HG03342 (cell line): Measurements from ENCODE around the gene ZNF438.

Experiments
- ATAC-seq: cut with Tn5 transposase; IDR thresholded peaks from one replicate; pipeline ENCODE4 v1.9.1; 2021; ENCODE audit warnings: mild to moderate bottlenecking, moderate library complexity; ENCODE audit not compliant: unreplicated experiment

Gene ZNF438

GRCh38 chr10:30830315-30831230 lies 201.1 kb downstream of the ZNF438 start:
- no peak for ATAC-seq

- no peak for ATAC-seq
Observed at GRCh38 chr10:30829901-30830300, 201.8 kb downstream of the ZNF438 start.

GRCh38 chr10:30828680-30829079 lies 203.0 kb downstream of the ZNF438 start:
- no peak for ATAC-seq

GRCh38 chr10:30828164-30828563 lies 203.5 kb downstream of the ZNF438 start:
- no peak for ATAC-seq

DNA sequence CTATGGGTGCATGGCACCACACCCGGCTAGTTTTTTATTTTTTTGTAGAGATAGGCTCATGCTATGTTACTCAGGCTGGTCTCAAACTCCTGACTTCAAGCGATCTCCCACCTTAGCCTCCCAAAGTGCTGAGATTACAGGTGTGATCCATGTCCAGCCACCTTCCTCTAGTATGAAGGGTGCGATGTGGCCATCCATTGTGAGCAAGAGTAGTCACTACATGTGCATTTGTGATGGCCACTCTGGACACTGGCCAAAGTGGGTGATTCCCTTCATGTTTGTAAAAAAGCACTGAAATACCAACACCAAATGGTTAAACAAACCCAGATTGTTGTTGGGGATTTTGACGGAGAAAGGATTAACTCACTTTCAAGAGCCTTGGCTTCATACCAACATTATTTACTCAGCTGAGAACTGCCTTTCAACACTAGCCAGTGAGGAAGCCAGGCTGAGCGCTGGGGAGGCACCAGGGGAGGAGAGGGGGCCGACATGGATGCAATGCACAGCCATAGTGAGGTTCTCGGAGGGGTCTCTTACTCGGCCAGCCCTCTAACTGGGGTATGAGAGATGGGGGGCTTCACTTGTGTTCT lies 204.0 kb downstream of the ZNF438 start:
- ATAC-seq, result no peak

DNA sequence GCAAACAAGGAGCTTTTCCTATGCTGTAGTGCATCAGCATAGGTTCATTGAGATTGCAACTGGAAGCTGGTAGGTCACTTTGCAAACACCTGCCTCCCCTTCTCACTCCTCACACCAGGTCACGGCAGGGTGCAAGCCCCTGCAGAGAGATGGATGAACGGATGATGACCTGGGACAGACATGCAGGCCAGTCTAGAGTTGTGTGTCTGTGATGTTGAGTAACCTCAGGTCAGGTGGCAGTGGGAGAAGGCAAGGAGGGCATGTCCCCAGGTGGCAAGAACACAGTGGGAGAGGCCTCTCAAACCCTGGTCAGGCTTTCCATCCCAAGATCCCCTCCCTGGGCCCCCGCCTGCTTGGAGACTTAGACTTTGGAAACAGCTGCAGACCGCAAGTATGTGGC lies 205.0 kb downstream of the ZNF438 start:
- no peak for ATAC-seq

DNA sequence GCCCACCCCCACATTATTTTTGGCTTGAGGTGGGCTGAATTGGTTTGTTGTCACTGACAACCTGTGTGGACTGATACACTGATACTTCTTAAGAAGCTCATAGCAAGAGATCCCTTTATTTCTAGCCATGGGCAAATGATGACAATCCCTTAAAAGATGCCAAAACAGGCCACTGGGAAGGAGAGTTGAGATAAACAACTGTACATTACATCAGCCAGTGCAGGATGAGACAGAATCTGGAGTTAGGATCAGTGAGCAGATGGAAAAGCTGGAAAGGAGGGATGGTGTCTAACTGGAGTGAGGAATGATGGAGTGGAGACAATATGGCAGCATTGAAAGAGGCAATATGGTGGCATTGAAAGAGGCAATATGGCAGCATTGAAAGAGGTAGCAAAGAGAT lies 206.2 kb downstream of the ZNF438 start:
- no peak for ATAC-seq

GRCh38 chr10:30825022-30825421 lies 206.6 kb downstream of the ZNF438 start:
- no peak for ATAC-seq

DNA sequence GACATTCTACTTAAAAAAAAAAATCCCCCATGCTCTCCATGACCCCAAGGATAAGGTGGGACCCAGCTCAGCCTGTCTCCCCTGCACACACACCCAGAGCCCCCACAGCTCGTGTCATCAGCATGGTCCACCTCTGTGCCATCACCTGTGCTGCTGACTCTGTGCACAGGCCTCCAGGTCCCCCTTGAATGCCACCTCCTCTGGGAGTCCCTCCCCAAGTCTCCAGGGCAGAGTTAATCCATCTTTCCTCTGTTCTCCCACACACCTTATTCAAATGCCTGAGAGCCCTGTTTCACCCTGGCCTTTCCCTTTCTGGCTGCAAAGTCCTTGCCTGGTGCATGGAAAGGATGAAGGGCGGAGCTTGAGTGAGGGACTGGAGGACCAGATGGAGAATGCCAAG lies 208.0 kb downstream of the ZNF438 start:
- no peak for ATAC-seq

DNA sequence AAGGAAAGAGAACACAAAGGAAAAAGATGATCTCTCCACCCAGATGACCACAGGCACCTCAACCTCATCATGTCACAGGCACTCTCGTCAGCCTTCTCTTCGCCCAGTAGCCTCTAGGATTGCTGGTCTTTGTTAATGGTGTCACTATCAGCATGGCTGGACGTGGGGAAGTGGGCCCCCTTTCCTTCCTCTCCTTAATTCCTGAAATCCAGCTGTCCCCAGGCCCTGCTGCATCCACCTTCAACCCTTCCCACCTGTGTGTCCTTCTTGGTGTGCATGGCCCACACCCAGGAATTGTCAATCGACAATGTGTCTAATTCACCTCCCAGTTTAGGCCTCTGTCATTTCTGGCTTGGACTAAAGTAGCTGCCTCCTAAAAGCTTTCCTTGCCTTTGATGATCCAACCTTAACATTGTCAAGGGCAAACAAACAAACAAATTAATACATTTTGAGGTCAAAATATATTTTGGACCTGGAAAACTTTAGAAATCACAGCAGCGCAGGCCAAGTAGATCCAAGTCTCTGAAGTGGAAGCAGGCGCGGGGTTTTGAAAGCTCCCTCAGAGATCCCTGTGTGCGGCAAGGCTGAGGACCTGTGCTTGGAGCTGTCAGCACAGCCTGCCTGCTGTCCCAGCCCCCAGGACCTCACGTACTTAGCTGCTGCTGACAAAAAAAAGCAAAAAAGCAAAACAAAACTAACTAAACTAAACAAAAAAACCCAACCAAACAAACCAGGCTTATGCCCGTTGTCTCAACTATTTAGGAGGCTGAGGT lies 208.8 kb downstream of the ZNF438 start:
- no peak for ATAC-seq

GRCh38 chr10:30821994-30822692 lies 209.5 kb downstream of the ZNF438 start:
- no peak for ATAC-seq

GRCh38 chr10:30821261-30821993 lies 210.2 kb downstream of the ZNF438 start:
- no peak for ATAC-seq

DNA sequence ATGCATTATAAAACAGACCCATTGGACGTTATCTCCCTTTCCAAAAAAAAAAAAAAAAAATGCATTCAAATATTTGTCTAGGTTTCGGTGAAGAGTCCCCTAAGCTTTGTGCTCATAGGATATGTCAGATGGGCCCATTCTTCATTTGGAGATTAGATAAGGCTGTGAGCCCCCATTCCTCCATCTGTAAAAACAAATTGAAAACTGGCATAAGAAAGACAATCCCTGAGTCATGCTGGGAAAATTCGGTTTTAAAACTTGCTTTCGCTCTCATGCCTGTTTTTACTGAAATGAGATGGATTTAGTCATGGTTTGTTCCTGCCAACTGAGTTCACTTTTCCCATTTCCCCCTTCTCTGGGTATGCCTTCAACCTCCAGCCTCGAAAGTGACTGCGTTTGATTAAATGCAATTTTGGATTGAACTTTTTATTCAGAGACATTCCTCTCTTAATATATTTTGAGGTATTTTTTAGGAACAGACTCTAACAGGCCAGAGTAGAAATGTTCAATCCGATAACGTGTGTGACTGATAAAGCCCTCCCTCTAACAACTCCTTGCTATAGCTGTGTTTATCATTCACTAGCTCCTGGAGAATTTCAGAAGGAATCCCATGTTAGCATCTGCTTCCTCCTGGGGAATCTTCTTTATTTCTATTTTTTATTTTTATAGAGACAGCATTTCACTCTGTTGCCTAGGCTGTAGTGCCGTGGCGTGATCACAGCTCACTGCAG lies 211.2 kb downstream of the ZNF438 start:
- ATAC-seq, result no peak

- no peak for ATAC-seq
Observed at GRCh38 chr10:30819341-30820181, 212.1 kb downstream of the ZNF438 start.

DNA sequence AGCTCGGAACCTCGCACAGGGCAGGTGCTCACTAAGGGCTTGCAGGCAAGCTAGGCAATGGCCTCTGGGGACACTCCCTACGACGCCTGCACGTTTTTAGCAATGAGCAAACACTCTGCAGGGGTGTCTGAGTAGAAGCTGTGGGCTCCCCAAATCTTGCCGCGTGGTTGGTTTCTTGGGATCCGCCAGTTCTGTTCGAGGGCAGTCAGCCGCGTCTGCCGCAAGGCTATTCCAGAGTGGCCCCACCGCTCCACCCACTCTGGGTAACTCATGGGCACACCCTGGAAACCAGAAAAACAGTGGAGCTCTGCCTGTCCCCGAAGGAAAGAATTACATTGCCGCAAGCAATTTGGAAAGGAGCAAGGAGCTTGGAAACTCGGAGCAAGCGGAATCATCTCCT lies 212.8 kb downstream of the ZNF438 start:
- no peak for ATAC-seq

GRCh38 chr10:30818010-30818660 lies 213.5 kb downstream of the ZNF438 start:
- no peak for ATAC-seq

- ATAC-seq, result no peak
Observed at GRCh38 chr10:30817541-30817940, 214.1 kb downstream of the ZNF438 start.

DNA sequence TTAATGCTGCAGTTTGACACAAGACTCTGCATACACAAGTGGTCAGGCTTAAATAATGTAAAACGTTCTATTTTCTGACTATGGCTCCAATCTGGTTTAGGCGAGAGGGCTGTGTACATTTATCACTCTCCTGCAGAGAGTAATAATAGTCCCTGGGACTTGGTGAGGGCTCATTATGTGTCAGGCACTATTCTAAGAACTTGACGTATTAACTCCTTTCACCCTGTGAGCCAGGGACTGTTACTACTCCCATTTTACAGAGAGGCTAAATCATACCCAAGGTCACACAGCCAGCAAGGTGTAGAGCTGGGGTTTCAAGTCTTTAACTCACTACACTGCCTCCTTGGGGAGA lies 214.9 kb downstream of the ZNF438 start:
- no peak for ATAC-seq
